A549 (cell line): Measurements from ENCODE around the gene BFSP1.

Experiments used
- CTCF ChIP-seq: fragments of >200 bp; sonication (Bioruptor Twin); formaldehyde crosslinking; IDR thresholded peaks from 3 replicates; pipeline ENCODE4 v1.5.1; 2016
- HDAC2 ChIP-seq: fragments of 200-600 bp; sonication (generic); IDR thresholded peaks from 2 replicates; pipeline ENCODE4 v1.6.1; 2016
- MAX ChIP-seq: IDR thresholded peaks from 2 replicates; pipeline ENCODE4 v1.6.1; 2012
- NR3C1 ChIP-seq: fragments of >200 bp; sonication (Bioruptor Twin); formaldehyde crosslinking; IDR thresholded peaks from 3 replicates; pipeline ENCODE4 v1.6.1; 2017
- PHF8 ChIP-seq: fragments of 200-600 bp; sonication (generic); IDR thresholded peaks from 2 replicates; pipeline ENCODE4 v1.6.1; 2016; ENCODE audit warnings: low read depth, mild to moderate bottlenecking, antibody characterized with exemption, moderate library complexity, borderline replicate concordance
- POLR2A ChIP-seq: IDR thresholded peaks from 2 replicates; pipeline ENCODE4 v1.6.1; 2012; ENCODE audit warnings: mild to moderate bottlenecking, low read length
- POLR2AphosphoS2 ChIP-seq: conservative IDR thresholded peaks from 2 replicates; pipeline ENCODE4 v1.6.1; 2012; ENCODE audit warnings: low read length, improper control_type of control experiment, inconsistent platforms
- RCOR1 ChIP-seq: fragments of 150-350 bp; IDR thresholded peaks from 2 replicates; pipeline ENCODE4 v1.6.1; 2014; ENCODE audit warnings: antibody characterized with exemption, low read length, low read depth
- ZNF302 ChIP-seq: fragments of 250-450 bp; sonication (Bioruptor Pico); IDR thresholded peaks from 2 replicates; pipeline ENCODE4 v1.9.0; 2021; ENCODE audit warnings: inconsistent platforms, mild to moderate bottlenecking, moderate library complexity

- TF ChIP-seq POLR2AphosphoS2 (no peak), MAX (no peak), PHF8 (no peak), NR3C1 (no peak), POLR2A (no peak), HDAC2 (no peak), RCOR1 (no peak), CTCF (no peak), ZNF302 (CRISPR knock-in tag) (no peak)
These were observed 17.2 kb downstream of the BFSP1 start for GRCh38 chr20:17513939-17514338.
